ENCODE data around the gene RXRA. TPM values are rescaled to one million over a fixed set of nuclear protein-coding genes. Genes with fewer than 3 reads are reported as not detected.

RXRA gene
- total and polyA plus RNA-seq, 4 donors = 41.5 to 116 (median 74.1) TPM

DNA sequence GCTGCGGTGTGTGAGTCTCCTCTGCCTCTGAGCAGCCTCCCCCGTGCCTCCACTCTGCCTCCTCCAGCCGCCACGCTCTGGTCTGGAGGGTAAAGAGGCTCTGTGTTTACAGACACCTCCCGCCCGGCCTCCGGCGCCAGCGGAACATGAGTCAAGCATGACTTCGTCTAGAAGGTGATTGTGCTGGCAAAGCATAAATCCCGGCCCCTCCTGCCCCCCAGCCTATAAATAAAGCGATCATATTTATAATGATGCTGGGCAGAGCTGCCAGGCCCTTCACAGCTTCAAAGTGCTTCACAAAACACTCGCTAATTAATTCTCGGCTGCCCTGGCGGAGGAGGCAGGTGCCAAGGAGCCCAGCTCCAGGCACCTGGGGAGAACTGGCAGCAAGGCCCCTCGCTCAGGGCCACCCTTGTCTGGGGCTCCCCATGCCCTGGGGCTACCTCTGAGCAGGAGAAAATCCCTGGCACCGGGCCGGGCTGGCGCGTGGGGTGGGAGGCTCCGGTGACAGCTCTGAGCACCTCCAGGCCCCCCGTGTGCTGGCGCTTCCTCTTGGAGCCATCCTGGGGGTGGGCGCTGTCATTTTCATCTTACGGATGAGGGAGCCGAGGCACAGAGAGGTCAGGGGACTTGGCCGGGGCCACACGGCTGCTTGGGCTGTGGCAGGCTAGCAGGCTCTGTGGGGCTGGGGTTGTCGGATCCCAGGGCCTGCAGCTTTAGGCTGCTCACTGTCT is 87.8 kb downstream of the RXRA start:
- 78% methylated on average over 29 of the region's 29 CpGs for WGBS
- Histone ChIP-seq H3K27me3 (ENCODE audit: control insufficient read depth in 4 of 4, insufficient read depth in 4 of 4, low read length in 3 of 4) (no peaks in the 10 kb centered on the region), H3K36me3 (ENCODE audit: control insufficient read depth in 4 of 4, insufficient read depth in 3 of 4, low read depth in 1 of 4, low read length in 3 of 4) (peaks cover 12 to 41% (median 22%) of the 10 kb centered on the region in 4 donors), H3K4me1 (ENCODE audit: control insufficient read depth in 4 of 4, insufficient read depth in 4 of 4, low read length in 3 of 4) (peaks cover 30 to 96% (median 78%) of the 10 kb centered on the region in 4 donors), H3K4me3 (ENCODE audit: low read depth in 1 of 3, low read length in 3 of 3) (no peak overlapping the region), H3K27ac (ENCODE audit: low read depth in 1 of 2, low read length in 2 of 2) (no peak overlapping the region), H3K9ac (ENCODE audit: low read depth in 1 of 2, low read length in 2 of 2) (no peak overlapping the region), H3K9me3 (ENCODE audit: control insufficient read depth in 4 of 4, low read length in 3 of 4) (no peaks in the 10 kb centered on the region)
- DNase-seq (ENCODE audit: low spot score) = no peak
- TF ChIP-seq, protein P1, sequence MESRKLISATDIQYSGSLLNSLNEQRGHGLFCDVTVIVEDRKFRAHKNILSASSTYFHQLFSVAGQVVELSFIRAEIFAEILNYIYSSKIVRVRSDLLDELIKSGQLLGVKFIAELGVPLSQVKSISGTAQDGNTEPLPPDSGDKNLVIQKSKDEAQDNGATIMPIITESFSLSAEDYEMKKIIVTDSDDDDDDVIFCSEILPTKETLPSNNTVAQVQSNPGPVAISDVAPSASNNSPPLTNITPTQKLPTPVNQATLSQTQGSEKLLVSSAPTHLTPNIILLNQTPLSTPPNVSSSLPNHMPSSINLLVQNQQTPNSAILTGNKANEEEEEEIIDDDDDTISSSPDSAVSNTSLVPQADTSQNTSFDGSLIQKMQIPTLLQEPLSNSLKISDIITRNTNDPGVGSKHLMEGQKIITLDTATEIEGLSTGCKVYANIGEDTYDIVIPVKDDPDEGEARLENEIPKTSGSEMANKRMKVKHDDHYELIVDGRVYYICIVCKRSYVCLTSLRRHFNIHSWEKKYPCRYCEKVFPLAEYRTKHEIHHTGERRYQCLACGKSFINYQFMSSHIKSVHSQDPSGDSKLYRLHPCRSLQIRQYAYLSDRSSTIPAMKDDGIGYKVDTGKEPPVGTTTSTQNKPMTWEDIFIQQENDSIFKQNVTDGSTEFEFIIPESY (IDR thresholded peaks at IDR 0.05) = no peak
- TF ChIP-seq SP1 (IDR thresholded peaks at IDR 0.05) (no peak), YY1 (IDR thresholded peaks at IDR 0.05) (no peak), FOXA1 (IDR thresholded peaks at IDR 0.05) (no peak), JUND (IDR thresholded peaks at IDR 0.05) (no peak), TAF1 (conservative IDR thresholded peaks at IDR 0.05) (no peak), RXRA (IDR thresholded peaks at IDR 0.05) (no peak)
- TF ChIP-seq, protein P2, sequence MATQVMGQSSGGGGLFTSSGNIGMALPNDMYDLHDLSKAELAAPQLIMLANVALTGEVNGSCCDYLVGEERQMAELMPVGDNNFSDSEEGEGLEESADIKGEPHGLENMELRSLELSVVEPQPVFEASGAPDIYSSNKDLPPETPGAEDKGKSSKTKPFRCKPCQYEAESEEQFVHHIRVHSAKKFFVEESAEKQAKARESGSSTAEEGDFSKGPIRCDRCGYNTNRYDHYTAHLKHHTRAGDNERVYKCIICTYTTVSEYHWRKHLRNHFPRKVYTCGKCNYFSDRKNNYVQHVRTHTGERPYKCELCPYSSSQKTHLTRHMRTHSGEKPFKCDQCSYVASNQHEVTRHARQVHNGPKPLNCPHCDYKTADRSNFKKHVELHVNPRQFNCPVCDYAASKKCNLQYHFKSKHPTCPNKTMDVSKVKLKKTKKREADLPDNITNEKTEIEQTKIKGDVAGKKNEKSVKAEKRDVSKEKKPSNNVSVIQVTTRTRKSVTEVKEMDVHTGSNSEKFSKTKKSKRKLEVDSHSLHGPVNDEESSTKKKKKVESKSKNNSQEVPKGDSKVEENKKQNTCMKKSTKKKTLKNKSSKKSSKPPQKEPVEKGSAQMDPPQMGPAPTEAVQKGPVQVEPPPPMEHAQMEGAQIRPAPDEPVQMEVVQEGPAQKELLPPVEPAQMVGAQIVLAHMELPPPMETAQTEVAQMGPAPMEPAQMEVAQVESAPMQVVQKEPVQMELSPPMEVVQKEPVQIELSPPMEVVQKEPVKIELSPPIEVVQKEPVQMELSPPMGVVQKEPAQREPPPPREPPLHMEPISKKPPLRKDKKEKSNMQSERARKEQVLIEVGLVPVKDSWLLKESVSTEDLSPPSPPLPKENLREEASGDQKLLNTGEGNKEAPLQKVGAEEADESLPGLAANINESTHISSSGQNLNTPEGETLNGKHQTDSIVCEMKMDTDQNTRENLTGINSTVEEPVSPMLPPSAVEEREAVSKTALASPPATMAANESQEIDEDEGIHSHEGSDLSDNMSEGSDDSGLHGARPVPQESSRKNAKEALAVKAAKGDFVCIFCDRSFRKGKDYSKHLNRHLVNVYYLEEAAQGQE (IDR thresholded peaks at IDR 0.05) = no peak
- TF ChIP-seq, protein P3, sequence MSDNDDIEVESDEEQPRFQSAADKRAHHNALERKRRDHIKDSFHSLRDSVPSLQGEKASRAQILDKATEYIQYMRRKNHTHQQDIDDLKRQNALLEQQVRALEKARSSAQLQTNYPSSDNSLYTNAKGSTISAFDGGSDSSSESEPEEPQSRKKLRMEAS (IDR thresholded peaks at IDR 0.05) = no peak

DNA sequence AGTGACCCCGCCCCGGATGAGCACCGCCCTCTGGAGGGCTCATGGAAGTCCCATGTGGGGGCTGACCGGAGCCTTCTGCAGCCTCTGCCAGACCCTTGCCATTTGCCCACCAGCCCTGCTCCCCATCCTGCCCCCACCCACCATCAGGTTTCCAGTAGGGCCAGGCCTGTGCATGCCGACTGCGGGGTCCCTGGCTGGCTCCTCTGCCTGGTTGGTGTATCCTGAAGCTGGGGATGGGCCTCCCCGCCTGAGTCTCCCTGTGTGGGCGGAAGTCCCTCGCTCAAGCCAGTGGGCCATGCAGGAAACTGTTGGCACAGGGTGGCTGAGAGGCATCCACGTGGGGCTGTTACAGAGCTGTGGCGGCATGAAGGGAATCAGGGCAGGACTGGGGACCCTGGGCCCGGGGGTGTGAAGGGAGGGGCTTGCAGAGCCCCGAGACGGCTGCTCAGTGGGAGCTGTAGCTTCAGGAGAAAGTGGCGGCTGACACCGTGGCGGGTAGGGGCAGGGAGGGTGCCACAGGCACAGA is 88.7 kb downstream of the RXRA start:
- no peak overlapping the region for H3K9ac ChIP-seq (ENCODE audit: low read depth in 1 of 2, low read length in 2 of 2)
- H3K27ac ChIP-seq (ENCODE audit: low read depth in 1 of 2, low read length in 2 of 2) = no peak overlapping the region
- H3K27me3 ChIP-seq (ENCODE audit: control insufficient read depth in 4 of 4, insufficient read depth in 4 of 4, low read length in 3 of 4) = no peaks in the 10 kb centered on the region
- WGBS = 73% methylated on average over 17 of the region's 17 CpGs
- no peaks in the 10 kb centered on the region for H3K9me3 ChIP-seq (ENCODE audit: control insufficient read depth in 4 of 4, low read length in 3 of 4)
- TF ChIP-seq GABPA (IDR thresholded peaks at IDR 0.05 in 1 of 2, conservative IDR thresholded peaks at IDR 0.05 in 1 of 2) = no peak
- TF ChIP-seq NR2F2 (IDR thresholded peaks at IDR 0.05) = no peak
- TF ChIP-seq RXRA (IDR thresholded peaks at IDR 0.05) = no peak
- TF ChIP-seq, protein P3 (IDR thresholded peaks at IDR 0.05) = no peak
- H3K4me3 ChIP-seq (ENCODE audit: low read depth in 1 of 3, low read length in 3 of 3) = no peak overlapping the region
- H3K4me1 ChIP-seq (ENCODE audit: control insufficient read depth in 4 of 4, insufficient read depth in 4 of 4, low read length in 3 of 4) = peaks cover 23 to 96% (median 74%) of the 10 kb centered on the region in 4 donors
- H3K36me3 ChIP-seq (ENCODE audit: control insufficient read depth in 4 of 4, insufficient read depth in 3 of 4, low read depth in 1 of 4, low read length in 3 of 4) = peaks cover 12 to 44% (median 27%) of the 10 kb centered on the region in 4 donors
- no peak for DNase-seq (ENCODE audit: low spot score)
